OCI-LY1 (cell line): ENCODE results near the gene SH3PXD2A.

Source experiments
- H2AFZ ChIP-seq: fragments of 200-600 bp; sonication (generic), shearing (Covaris generic); 2 replicates; pipeline ENCODE4 v1.6.0; 2014; ENCODE audit warnings: antibody characterized with exemption, mild to moderate bottlenecking, low read length
- H3F3A ChIP-seq: fragments of 200-600 bp; sonication (generic), shearing (Covaris generic); 2 replicates; pipeline ENCODE4 v1.6.0; 2014; ENCODE audit warnings: mild to moderate bottlenecking, antibody characterized with exemption, low read length, moderate library complexity; ENCODE audit not compliant: insufficient read depth
- H3K27ac ChIP-seq: fragments of 200-600 bp; sonication (generic); 2 replicates; pipeline ENCODE4 v1.5.1; 2014; ENCODE audit warnings: low read length, mixed run types, mild to moderate bottlenecking, low read depth; ENCODE audit not compliant: poor library complexity, severe bottlenecking
- H3K27me3 ChIP-seq: fragments of 200-600 bp; sonication (generic); 2 replicates; pipeline ENCODE4 v1.6.0; 2014; ENCODE audit warnings: antibody characterized with exemption, mild to moderate bottlenecking, low read length, moderate library complexity; ENCODE audit not compliant: insufficient read depth
- H3K36me3 ChIP-seq: fragments of 200-600 bp; sonication (generic); 2 replicates; pipeline ENCODE4 v1.6.1; 2014; ENCODE audit warnings: mild to moderate bottlenecking, antibody characterized with exemption, low read length, moderate library complexity, mixed read lengths; ENCODE audit not compliant: insufficient read depth
- H3K4me1 ChIP-seq: fragments of 200-600 bp; sonication (generic); 2 replicates; pipeline ENCODE4 v1.5.1; 2014; ENCODE audit warnings: mild to moderate bottlenecking, low read length, moderate library complexity; ENCODE audit not compliant: insufficient read depth, severe bottlenecking
- H3K4me2 ChIP-seq: fragments of 200-600 bp; sonication (generic), shearing (Covaris generic); 2 replicates; pipeline ENCODE4 v1.6.1; 2014; ENCODE audit warnings: low read length
- H3K4me3 ChIP-seq: fragments of 200-600 bp; sonication (generic); 2 replicates; pipeline ENCODE4 v1.5.1; 2014; ENCODE audit warnings: low read length, low read depth, mild to moderate bottlenecking, mixed read lengths; ENCODE audit not compliant: poor library complexity, severe bottlenecking
- H3K79me2 ChIP-seq: fragments of 200-600 bp; shearing (Covaris generic); 2 replicates; pipeline ENCODE4 v1.6.1; 2016; ENCODE audit warnings: mixed run types, low read length, mixed read lengths; ENCODE audit not compliant: insufficient read depth
- H3K9ac ChIP-seq: fragments of 200-600 bp; sonication (generic), shearing (Covaris generic); 2 replicates; pipeline ENCODE4 v1.6.1; 2014; ENCODE audit warnings: mild to moderate bottlenecking, low read length, mixed read lengths
- H3K9me2 ChIP-seq: fragments of 200-600 bp; sonication (generic), shearing (Covaris generic); 2 replicates; pipeline ENCODE4 v1.6.1; 2014; ENCODE audit warnings: low read depth, mild to moderate bottlenecking, low read length, mixed read lengths
- H3K9me3 ChIP-seq: fragments of 200-600 bp; shearing (Covaris generic); 2 replicates; pipeline ENCODE4 v1.6.1; 2014; ENCODE audit warnings: low read length, mixed read lengths
- H4K20me1 ChIP-seq: fragments of 200-600 bp; sonication (generic), shearing (Covaris generic); 2 replicates; pipeline ENCODE4 v1.6.0; 2016; ENCODE audit warnings: mild to moderate bottlenecking, low read length; ENCODE audit not compliant: insufficient read depth
- CTCF ChIP-seq: fragments of 200-600 bp; sonication (generic), shearing (Covaris generic); IDR thresholded peaks from 2 replicates; pipeline ENCODE4 v1.5.1; 2017; ENCODE audit warnings: mild to moderate bottlenecking, antibody characterized with exemption, low read length, moderate library complexity, mixed read lengths
- EZH2 ChIP-seq: fragments of 200-600 bp; sonication (generic), shearing (Covaris generic); IDR thresholded peaks from 2 replicates; pipeline ENCODE4 v1.8.0; 2017; ENCODE audit warnings: borderline replicate concordance, mixed run types, mild to moderate bottlenecking, antibody characterized with exemption, low read length, moderate library complexity, mixed read lengths

Gene SH3PXD2A

DNA sequence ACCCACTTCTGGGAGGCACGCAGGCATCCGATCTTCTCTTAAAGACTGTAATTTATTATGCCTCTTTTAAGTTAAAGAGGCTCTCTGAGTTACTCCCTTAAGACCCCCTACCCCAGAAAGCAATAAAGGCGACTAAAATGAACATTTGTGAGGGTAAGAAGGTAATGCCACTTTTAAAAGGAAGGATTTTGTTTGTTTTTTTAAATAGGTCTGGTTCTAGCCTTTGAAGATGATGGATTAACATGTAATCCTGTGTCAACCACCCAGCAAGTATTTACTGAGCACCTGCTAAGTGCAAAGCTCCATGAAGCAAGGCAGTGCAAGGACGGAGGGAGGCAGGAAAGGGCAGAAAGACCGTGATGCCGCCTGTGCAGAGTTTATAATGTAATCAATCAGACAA is 26.1 kb downstream of the SH3PXD2A start:
- Histone ChIP-seq H3K4me3 (no peak overlapping the region), H3K27ac (peak overlapping the region; percentile 81), H3K36me3 (no peaks in the 10 kb centered on the region), H4K20me1 (no peaks in the 10 kb centered on the region), H3K27me3 (no peaks in the 10 kb centered on the region), H3K79me2 (no peaks in the 10 kb centered on the region), H3K4me1 (peaks cover 67% of the 10 kb centered on the region), H2AFZ (no peak overlapping the region), H3K9me2 (no peaks in the 10 kb centered on the region), H3K4me2 (peak overlapping the region; percentile 40; the same call in 1 of the 2 replicates), H3F3A (no peaks in the 10 kb centered on the region), H3K9me3 (no peaks in the 10 kb centered on the region), H3K9ac (no peak overlapping the region; the same call in 1 of the 2 replicates)
- TF ChIP-seq CTCF, result no peak
- no peak for TF ChIP-seq EZH2

DNA sequence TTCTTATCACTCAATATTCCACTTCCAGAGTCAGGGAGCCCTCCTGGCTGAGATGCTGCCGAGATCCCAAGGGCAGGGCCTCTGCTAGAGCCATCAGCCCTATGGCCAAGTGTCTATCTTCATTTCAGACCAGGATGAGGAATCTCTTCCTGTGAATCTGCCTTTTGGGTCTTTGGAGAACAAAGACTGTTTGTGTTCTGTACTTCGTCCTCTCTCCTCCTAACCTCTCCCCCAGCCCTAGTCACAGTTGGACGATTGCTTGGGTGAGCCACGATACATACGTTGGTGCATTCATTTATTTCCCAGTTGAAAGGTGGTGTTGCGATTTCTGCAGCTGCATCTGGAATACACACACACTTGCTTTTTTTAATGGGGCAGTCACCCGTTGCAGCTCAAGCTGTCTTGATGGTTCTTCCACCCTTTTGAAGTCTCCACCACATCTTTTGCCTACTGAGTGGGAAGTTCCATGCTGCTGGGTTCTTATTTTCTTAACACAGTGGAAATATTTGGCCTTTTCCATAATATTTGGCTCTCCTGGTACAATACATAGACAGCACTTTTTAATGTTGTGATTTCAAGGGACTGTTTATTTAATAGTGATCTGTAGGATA is 26.7 kb downstream of the SH3PXD2A start:
- Histone ChIP-seq H3F3A (no peaks in the 10 kb centered on the region), H3K79me2 (no peaks in the 10 kb centered on the region), H4K20me1 (no peaks in the 10 kb centered on the region), H3K27ac (peak overlapping the region; percentile 81), H3K4me2 (peak overlapping the region; percentile 40; the same call in 1 of the 2 replicates), H3K9me3 (no peaks in the 10 kb centered on the region), H3K4me1 (peaks cover 61% of the 10 kb centered on the region), H3K9me2 (no peaks in the 10 kb centered on the region), H2AFZ (no peak overlapping the region), H3K4me3 (no peak overlapping the region), H3K36me3 (no peaks in the 10 kb centered on the region), H3K9ac (peak overlapping the region; percentile 22; the same call in 1 of the 2 replicates), H3K27me3 (no peaks in the 10 kb centered on the region)
- TF ChIP-seq EZH2 (no peak), CTCF (no peak)

DNA sequence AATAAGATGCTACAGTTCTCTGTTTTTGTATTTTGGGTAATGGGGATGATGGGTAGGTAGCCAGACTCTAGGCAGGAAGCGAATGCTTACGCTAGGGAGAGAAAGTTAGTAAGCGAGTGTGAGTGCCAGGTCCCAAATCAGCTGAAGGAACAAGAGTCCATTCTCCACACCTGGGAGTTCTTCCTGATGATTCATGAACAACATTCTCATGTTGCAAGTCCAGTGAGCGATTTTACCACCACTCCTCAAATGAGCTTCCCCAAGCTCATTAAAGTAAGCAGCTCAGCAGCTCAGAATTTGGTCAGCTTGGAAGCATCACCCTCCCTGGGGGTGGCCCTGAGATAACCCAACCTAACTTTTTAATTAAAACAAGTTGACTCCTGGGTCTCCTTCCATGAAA is 27.3 kb downstream of the SH3PXD2A start:
- H4K20me1 ChIP-seq, result no peaks in the 10 kb centered on the region
- H3K9me2 ChIP-seq, result no peaks in the 10 kb centered on the region
- no peaks in the 10 kb centered on the region for H3K9me3 ChIP-seq
- no peaks in the 10 kb centered on the region for H3K27me3 ChIP-seq
- H3K27ac ChIP-seq, result peak overlapping the region; percentile 81
- peak overlapping the region; percentile 40; the same call in 1 of the 2 replicates for H3K4me2 ChIP-seq
- no peak for TF ChIP-seq CTCF
- no peak for TF ChIP-seq EZH2
- H3K36me3 ChIP-seq, result no peaks in the 10 kb centered on the region
- no peak overlapping the region for H2AFZ ChIP-seq
- H3K4me3 ChIP-seq, result no peak overlapping the region
- H3K4me1 ChIP-seq, result peaks cover 58% of the 10 kb centered on the region
- no peaks in the 10 kb centered on the region for H3K79me2 ChIP-seq
- H3F3A ChIP-seq, result no peaks in the 10 kb centered on the region
- peak overlapping the region; percentile 22; the same call in 1 of the 2 replicates for H3K9ac ChIP-seq
